HG03460 (cell line): ENCODE measurements around the gene DDHD1.

ENCODE experiments used
- ATAC-seq: cut with Tn5 transposase; IDR thresholded peaks from one replicate; pipeline ENCODE4 v1.9.1; 2021; ENCODE audit not compliant: unreplicated experiment

Gene DDHD1

DNA sequence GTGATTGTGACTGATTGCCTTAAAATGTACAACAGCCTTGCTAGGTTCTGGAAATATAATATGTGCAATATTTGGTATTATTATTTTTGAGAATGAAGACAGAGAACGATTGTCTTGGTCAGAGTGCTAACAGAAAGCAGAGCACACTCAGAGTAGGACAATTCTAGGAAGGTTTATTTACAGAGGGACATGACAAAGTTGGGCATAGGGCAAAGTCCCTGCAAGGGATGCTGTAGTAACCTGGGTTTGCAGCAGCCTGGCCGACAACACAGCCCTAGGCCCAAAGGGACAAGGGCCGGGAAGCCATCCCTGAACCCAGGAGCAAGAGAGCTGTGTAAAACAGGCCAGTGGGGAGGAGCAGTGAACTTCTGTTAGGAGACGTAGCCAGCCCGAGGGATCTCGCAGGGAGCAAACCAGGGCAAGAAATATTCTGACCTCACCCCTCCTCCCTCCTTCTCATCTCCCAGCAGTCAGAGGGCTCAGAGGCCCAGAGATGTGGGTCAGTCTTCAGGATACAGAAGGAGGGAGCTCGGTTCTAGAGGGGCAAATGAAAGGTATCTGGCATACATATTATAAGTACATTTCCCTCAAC is 151.2 kb downstream of the DDHD1 start:
- no peak for ATAC-seq

- ATAC-seq = no peak
These were observed 154.6 kb downstream of the DDHD1 start for GRCh38 chr14:52998376-52999015.

DNA sequence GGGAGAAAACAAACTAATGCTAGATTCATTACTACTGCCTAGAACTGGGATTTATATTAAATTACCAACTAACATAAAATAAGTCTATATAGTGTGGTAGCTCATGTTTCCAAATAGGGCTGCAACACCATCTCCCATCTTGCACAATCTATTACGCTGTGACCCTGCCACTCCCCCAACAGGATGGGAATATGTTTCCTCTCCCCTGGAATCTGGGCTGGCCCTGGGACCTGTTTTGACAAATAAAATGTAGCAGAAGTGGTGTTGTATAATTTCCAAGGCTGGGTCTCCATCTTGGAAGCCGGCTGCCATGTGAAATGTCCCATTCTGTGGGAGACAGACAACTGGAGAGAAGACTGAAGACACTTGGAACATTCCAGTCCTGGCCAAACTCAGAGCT is 156.6 kb downstream of the DDHD1 start:
- ATAC-seq = no peak

- no peak for ATAC-seq
These were observed 157.1 kb downstream of the DDHD1 start for GRCh38 chr14:52995998-52996397.

DNA sequence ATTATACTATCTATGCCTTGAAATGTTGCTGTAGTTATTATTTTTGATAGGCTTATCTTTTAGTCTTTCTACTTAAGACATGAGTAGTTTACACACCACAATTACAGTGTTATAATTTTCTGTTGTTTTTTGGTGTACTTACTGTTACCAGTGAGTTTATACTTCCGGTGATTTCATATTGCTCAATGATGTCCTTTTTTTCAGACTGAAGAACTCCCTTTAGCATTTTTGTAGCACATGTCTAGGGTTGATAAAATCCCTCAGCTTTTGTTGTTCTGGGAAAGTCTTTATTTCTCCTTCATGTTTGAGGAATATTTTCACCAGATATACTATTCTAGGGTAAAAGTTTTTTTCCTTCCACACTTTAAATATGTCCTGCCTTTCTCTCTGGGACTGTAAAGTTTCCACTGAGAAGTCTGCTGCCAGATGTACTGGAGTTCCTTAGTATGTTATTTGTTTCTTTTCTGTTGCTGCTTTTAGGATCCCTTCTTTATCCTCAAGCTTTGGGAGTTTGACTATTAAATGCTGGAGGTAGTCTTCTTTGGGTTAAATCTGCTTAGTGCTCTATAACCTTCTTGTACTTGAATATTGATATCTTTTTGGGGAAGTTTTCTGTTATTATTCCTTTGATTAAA is 160.8 kb downstream of the DDHD1 start:
- no peak for ATAC-seq

- no peak for ATAC-seq
These were observed 165.0 kb downstream of the DDHD1 start for GRCh38 chr14:52988139-52988538.

- ATAC-seq = no peak
These were observed 165.6 kb downstream of the DDHD1 start for GRCh38 chr14:52987514-52987913.

GRCh38 chr14:52987042-52987441 is 166.1 kb downstream of the DDHD1 start:
- no peak for ATAC-seq
